ENCODE measurements around the gene ERP27. TPM values are rescaled to one million over a fixed set of nuclear protein-coding genes. Genes with fewer than 3 reads are reported as not detected.

ERP27 gene
- total and polyA plus RNA-seq, 8 donors: 1.1 to 12.3 (median 1.3) TPM; not detected in 1

DNA sequence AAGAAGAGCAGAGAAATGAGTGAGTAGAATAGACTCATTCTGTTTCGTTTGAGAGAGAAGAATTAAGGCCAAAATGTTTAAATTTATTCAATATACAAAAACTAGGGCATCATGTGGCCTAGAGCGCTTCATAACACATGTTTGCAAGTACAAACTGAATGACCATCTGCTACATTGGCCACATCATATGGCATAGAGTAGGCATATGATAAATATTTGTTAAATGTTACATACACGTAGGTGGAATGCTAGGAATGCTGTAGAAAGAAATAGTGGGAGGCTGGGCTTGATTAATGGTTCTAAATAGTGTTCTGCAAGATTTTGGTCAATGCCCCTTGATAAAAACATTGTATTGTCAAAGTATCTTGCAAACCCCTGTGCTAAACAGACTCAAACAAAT is 63.5 kb downstream of the ERP27 start:
- Histone ChIP-seq H3K27me3 (no peaks in the 10 kb centered on the region), H3K4me1 (peaks cover 0 to 6% (median 0%) of the 10 kb centered on the region in 4 donors), H3K4me3 (no peak overlapping the region), H3K9me3 (no peaks in the 10 kb centered on the region), H3K36me3 (no peaks in the 10 kb centered on the region), H3K27ac (no peak overlapping the region)
- intact Hi-C loops (cut with DNase I; ENCODE audit: low total_unique reads): no loop called here
- TF ChIP-seq EP300 (IDR thresholded peaks at IDR 0.05) (no peak), POLR2AphosphoS5 (IDR thresholded peaks at IDR 0.05) (no peak), POLR2A (IDR thresholded peaks at IDR 0.05) (no peak)
- TF ChIP-seq, protein P1, sequence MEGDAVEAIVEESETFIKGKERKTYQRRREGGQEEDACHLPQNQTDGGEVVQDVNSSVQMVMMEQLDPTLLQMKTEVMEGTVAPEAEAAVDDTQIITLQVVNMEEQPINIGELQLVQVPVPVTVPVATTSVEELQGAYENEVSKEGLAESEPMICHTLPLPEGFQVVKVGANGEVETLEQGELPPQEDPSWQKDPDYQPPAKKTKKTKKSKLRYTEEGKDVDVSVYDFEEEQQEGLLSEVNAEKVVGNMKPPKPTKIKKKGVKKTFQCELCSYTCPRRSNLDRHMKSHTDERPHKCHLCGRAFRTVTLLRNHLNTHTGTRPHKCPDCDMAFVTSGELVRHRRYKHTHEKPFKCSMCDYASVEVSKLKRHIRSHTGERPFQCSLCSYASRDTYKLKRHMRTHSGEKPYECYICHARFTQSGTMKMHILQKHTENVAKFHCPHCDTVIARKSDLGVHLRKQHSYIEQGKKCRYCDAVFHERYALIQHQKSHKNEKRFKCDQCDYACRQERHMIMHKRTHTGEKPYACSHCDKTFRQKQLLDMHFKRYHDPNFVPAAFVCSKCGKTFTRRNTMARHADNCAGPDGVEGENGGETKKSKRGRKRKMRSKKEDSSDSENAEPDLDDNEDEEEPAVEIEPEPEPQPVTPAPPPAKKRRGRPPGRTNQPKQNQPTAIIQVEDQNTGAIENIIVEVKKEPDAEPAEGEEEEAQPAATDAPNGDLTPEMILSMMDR (IDR thresholded peaks at IDR 0.05): no peak
- WGBS, 5 donors: 53 to 64% (median 61%) methylated on average over 3 of the region's 3 CpGs
- no peak for DNase-seq

DNA sequence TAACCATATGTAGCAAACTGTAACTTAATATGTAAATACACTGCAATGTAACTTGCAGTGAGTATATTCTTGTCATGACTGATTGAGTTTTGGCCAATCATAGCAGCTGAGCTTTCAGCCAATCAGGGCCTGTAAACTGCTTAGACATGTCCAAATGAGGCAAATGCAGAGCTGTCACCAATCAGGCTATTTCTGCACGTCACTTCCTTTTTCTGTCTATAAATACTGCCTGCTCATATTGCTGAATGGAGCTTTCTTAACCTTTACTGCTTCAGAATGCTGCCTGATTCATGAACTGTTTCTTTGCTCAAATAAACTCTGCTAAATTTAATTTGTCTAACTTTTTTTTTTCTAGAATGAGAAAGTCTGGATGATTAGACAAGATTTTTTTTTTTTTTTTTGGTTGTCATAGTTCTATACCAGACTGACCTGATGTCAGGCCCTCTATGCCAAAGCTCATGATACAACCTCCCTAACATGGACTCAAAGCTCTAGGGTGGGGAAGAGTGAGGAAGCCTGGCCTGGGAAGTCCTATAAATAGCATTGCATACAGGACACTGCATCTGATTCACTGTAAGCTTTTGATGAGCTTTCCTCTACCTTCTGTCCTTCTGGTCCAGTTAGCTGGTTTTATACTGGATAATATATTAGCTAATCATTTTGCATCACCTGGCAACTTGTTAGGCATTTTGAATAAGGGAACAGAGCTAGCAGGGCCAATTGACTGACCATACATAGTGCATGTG is 64.7 kb downstream of the ERP27 start:
- no peaks in the 10 kb centered on the region for H3K27me3 ChIP-seq
- WGBS, 5 donors: 67 to 80% (median 71%) methylated on average over 1 of the region's 1 CpG
- no peak overlapping the region for H3K27ac ChIP-seq
- DNase-seq: no peak
- intact Hi-C loops (cut with DNase I; ENCODE audit: low total_unique reads): no loop called here
- no peak overlapping the region for H3K4me3 ChIP-seq
- peaks cover 0 to 6% (median 0%) of the 10 kb centered on the region in 4 donors for H3K4me1 ChIP-seq
- no peak for TF ChIP-seq EP300 (IDR thresholded peaks at IDR 0.05)
- no peak for TF ChIP-seq POLR2A (IDR thresholded peaks at IDR 0.05)
- TF ChIP-seq, protein P1 (IDR thresholded peaks at IDR 0.05): no peak
- TF ChIP-seq POLR2AphosphoS5 (IDR thresholded peaks at IDR 0.05): no peak
- H3K9me3 ChIP-seq: no peaks in the 10 kb centered on the region
- no peaks in the 10 kb centered on the region for H3K36me3 ChIP-seq

DNA sequence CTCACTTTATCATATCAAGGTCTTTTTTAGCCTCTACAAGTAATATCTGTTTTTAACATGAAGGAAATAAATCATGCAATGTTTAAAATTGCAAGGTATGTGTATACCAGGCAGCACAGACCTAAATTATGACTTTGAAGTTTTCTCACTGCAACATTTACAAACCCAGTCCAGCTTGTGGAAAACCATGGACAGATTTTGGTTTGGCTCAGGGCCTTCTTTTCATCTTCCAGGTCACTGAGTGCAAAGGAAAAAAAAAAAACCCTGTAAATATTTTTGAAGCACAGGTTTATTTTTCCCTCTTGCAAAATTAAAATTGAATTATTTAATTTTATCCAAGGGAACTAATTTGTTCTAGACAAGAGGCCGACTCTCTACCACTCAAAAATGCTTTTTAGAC is 66.5 kb downstream of the ERP27 start:
- TF ChIP-seq, protein P1 (IDR thresholded peaks at IDR 0.05): no peak
- TF ChIP-seq EP300 (IDR thresholded peaks at IDR 0.05) (no peak), POLR2A (IDR thresholded peaks at IDR 0.05) (no peak), POLR2AphosphoS5 (IDR thresholded peaks at IDR 0.05) (no peak)
- H3K4me1 ChIP-seq: peaks cover 0 to 6% (median 0%) of the 10 kb centered on the region in 4 donors
- DNase-seq: no peak
- intact Hi-C loops (cut with DNase I; ENCODE audit: low total_unique reads): no loop called here
- H3K9me3 ChIP-seq: peaks cover 0 to 6% (median under 1%) of the 10 kb centered on the region in 4 donors
- no peak overlapping the region for H3K27ac ChIP-seq
- H3K36me3 ChIP-seq: no peaks in the 10 kb centered on the region
- no peaks in the 10 kb centered on the region for H3K27me3 ChIP-seq
- 77 to 92% (median 83%) methylated on average over 1 of the region's 1 CpG for WGBS, 5 donors
- no peak overlapping the region for H3K4me3 ChIP-seq

DNA sequence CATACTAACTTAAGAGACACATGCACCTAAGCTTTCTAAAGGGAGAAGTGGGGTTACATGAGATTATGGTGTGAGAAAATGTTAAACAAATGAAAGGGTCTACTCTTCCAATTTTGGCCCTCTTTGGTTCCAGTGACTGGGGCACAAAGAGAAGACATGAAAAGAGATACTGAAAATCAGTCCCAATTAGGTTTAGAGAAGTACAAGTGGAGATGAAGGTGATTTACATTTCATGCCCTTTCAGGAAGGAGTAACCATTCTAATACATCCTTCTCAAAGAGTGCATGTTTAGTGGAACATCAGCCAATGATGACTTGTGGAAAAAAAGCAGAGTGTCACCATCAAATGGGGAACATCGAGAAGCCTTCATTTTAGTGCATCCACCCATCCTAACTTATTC is 67.1 kb downstream of the ERP27 start:
- no peak for DNase-seq
- 87 to 100% (median 94%) methylated on average over 1 of the region's 1 CpG for WGBS, 5 donors
- intact Hi-C loops (cut with DNase I; ENCODE audit: low total_unique reads): no loop called here
- H3K9me3 ChIP-seq: peaks cover 0 to 10% (median 3%) of the 10 kb centered on the region in 4 donors
- H3K4me3 ChIP-seq: no peak overlapping the region
- no peaks in the 10 kb centered on the region for H3K27me3 ChIP-seq
- H3K27ac ChIP-seq: no peak overlapping the region
- TF ChIP-seq EP300 (IDR thresholded peaks at IDR 0.05): no peak
- no peak for TF ChIP-seq POLR2AphosphoS5 (IDR thresholded peaks at IDR 0.05)
- TF ChIP-seq, protein P1 (IDR thresholded peaks at IDR 0.05): no peak
- no peak for TF ChIP-seq POLR2A (IDR thresholded peaks at IDR 0.05)
- peaks cover 0 to 6% (median 0%) of the 10 kb centered on the region in 4 donors for H3K4me1 ChIP-seq
- no peaks in the 10 kb centered on the region for H3K36me3 ChIP-seq

Data from stomach (tissue), 9 donors.